Measurements from ENCODE around the gene NPHS1. TPM values are rescaled to one million over a fixed set of nuclear protein-coding genes. Genes with fewer than 3 reads are reported as not detected.

The NPHS1 gene
- total RNA-seq, 1 donor = not detected

GRCh38 chr19:35887197-35887596 lies 34.9 kb upstream of the NPHS1 start:
- no peak overlapping the region for H3K4me3 ChIP-seq (ENCODE audit: low read depth, low read length)
- DNase-seq (ENCODE audit: low read depth) = no peak
- no peak for TF ChIP-seq CTCF (IDR thresholded peaks at IDR 0.05; ENCODE audit: insufficient read depth, low read depth, low read length)

GRCh38 chr19:35885904-35886303 lies 33.6 kb upstream of the NPHS1 start:
- TF ChIP-seq CTCF (IDR thresholded peaks at IDR 0.05; ENCODE audit: insufficient read depth, low read depth, low read length) = no peak
- no peak for DNase-seq (ENCODE audit: low read depth)

GRCh38 chr19:35885225-35885738 lies 33.0 kb upstream of the NPHS1 start:
- DNase-seq (ENCODE audit: low read depth) = no peak
- no peak for TF ChIP-seq CTCF (IDR thresholded peaks at IDR 0.05; ENCODE audit: insufficient read depth, low read depth, low read length)
- no peak overlapping the region for H3K4me3 ChIP-seq (ENCODE audit: low read depth, low read length)

More at GRCh38 chr19:35885904-35886303, 33.6 kb upstream of the NPHS1 start:
- H3K4me3 ChIP-seq (ENCODE audit: low read depth, low read length) = no peak overlapping the region

- H3K4me3 ChIP-seq (ENCODE audit: low read depth, low read length) = no peak overlapping the region
- no peak for DNase-seq (ENCODE audit: low read depth)
- no peak for TF ChIP-seq CTCF (IDR thresholded peaks at IDR 0.05; ENCODE audit: insufficient read depth, low read depth, low read length)
Measured at GRCh38 chr19:35883882-35884281, 31.6 kb upstream of the NPHS1 start.

GRCh38 chr19:35882114-35882832 lies 30.0 kb upstream of the NPHS1 start:
- no peak overlapping the region for H3K4me3 ChIP-seq (ENCODE audit: low read depth, low read length)
- TF ChIP-seq CTCF (IDR thresholded peaks at IDR 0.05; ENCODE audit: insufficient read depth, low read depth, low read length) = peak; percentile 56
- peak; percentile 84 for DNase-seq (ENCODE audit: low read depth)

- TF ChIP-seq CTCF (IDR thresholded peaks at IDR 0.05; ENCODE audit: insufficient read depth, low read depth, low read length) = no peak
- DNase-seq (ENCODE audit: low read depth) = peak; percentile 91
- no peak overlapping the region for H3K4me3 ChIP-seq (ENCODE audit: low read depth, low read length)
Measured at GRCh38 chr19:35879770-35880317, 27.5 kb upstream of the NPHS1 start.

Measured in fibroblast of villous mesenchyme (primary cell).